ENCODE measurements around the gene DPP4. TPM values are rescaled to one million over a fixed set of nuclear protein-coding genes. Genes with fewer than 3 reads are reported as not detected.

The DPP4 gene
- polyA plus RNA-seq, 3 donors: 0.46 TPM; not detected in 2

DNA sequence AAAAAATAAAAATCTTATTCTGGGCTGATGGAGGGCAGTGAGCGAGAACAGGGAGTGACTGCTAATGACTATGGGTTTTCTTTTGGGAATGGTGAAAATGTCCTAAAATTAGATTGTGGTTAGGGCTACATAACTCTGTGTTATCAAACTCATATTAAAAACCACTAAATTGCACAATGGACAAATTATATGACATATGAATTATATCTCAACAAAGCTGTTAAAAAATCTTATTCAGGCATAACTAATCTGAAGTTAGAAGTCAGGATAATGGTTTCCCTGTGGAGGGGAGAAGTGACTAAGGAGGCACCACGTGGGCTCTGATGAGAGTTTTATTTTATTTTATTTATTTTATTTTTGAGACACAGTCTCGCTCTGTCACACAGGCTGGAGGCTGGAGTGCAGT is 32.1 kb upstream of the DPP4 start:
- Histone ChIP-seq H4K20me1 (ENCODE audit: insufficient read depth, low read length) (no peaks in the 10 kb centered on the region), H3K27me3 (ENCODE audit: control insufficient read depth in 2 of 2, insufficient read depth in 2 of 2, low read length in 2 of 2) (no peaks in the 10 kb centered on the region), H3K9me3 (replicated peaks in 1 of 2; ENCODE audit: control insufficient read depth in 1 of 2, insufficient read depth in 1 of 2, low read length in 2 of 2) (no peaks in the 10 kb centered on the region), H3K79me2 (ENCODE audit: insufficient read depth, low read length) (no peaks in the 10 kb centered on the region), H3K9ac (ENCODE audit: insufficient read depth, low read length, poor library complexity, severe bottlenecking) (no peak overlapping the region), H3K4me1 (ENCODE audit: control insufficient read depth in 1 of 2, insufficient read depth in 2 of 2, low read length in 2 of 2) (no peaks in the 10 kb centered on the region), H3K27ac (ENCODE audit: low read depth in 1 of 2, low read length in 2 of 2) (no peak overlapping the region), H3K4me3 (replicated peaks in 1 of 3; ENCODE audit: low read depth in 2 of 3, low read length in 3 of 3) (no peak overlapping the region), H3K36me3 (replicated peaks in 1 of 2; ENCODE audit: control insufficient read depth in 1 of 2, insufficient read depth in 2 of 2, low read length in 2 of 2) (no peaks in the 10 kb centered on the region), H2AFZ (ENCODE audit: insufficient read depth, low read depth, low read length, poor library complexity, severe bottlenecking) (no peak overlapping the region), H3K4me2 (replicated peaks; ENCODE audit: extremely low read depth, low read length, poor library complexity, severe bottlenecking) (no peak overlapping the region)
- intact Hi-C loops (cut with micrococcal nuclease): no loop called here
- Mint-ChIP-seq H3K9me3 (no peaks in the 10 kb centered on the region), H3K27me3 (ENCODE audit: low read depth in 3 of 3) (peaks cover 2 to 6% (median 5%) of the 10 kb centered on the region in 3 donors), H3K36me3 (no peaks in the 10 kb centered on the region), H3K27ac (no peak overlapping the region), H3K4me3 (no peak overlapping the region), H3K4me1 (peaks cover 2% of the 10 kb centered on the region)
- TF ChIP-seq, protein P1, sequence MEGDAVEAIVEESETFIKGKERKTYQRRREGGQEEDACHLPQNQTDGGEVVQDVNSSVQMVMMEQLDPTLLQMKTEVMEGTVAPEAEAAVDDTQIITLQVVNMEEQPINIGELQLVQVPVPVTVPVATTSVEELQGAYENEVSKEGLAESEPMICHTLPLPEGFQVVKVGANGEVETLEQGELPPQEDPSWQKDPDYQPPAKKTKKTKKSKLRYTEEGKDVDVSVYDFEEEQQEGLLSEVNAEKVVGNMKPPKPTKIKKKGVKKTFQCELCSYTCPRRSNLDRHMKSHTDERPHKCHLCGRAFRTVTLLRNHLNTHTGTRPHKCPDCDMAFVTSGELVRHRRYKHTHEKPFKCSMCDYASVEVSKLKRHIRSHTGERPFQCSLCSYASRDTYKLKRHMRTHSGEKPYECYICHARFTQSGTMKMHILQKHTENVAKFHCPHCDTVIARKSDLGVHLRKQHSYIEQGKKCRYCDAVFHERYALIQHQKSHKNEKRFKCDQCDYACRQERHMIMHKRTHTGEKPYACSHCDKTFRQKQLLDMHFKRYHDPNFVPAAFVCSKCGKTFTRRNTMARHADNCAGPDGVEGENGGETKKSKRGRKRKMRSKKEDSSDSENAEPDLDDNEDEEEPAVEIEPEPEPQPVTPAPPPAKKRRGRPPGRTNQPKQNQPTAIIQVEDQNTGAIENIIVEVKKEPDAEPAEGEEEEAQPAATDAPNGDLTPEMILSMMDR (IDR thresholded peaks at IDR 0.05): no peak
- no peak for DNase-seq
- WGBS (ENCODE audit: insufficient coverage): 32% methylated on average over 3 of the region's 3 CpGs

DNA sequence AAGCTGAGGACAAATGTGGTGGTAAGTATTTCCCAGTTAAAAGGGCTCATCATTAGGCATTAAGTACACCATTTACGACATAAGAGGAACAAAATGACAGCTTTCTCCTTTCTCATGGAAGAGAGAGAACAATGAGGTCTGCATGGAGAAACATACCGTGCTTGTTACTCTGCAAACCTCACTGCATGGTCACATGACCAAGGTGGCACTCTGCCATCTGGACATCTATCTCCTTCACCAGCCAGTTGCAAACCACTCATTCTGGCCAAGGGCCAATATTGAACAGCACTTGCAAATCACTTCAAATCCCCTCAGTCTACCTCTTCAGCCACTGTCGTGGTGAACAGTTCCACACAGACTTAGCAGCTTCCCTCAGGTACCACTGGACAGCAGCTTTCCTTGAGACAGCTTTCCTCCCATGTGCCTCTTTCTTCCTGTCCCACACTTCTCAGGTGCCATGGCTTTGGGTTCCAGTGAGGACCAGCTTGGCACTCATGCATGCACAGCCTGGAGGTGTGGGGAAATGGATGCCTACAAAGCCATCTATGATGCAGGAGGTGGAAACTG is 29.5 kb upstream of the DPP4 start:
- H3K36me3 Mint-ChIP-seq: no peaks in the 10 kb centered on the region
- peaks cover 0 to 5% (median 4%) of the 10 kb centered on the region in 3 donors for H3K27me3 Mint-ChIP-seq (ENCODE audit: low read depth in 3 of 3)
- no peaks in the 10 kb centered on the region for H3K36me3 ChIP-seq (replicated peaks in 1 of 2; ENCODE audit: control insufficient read depth in 1 of 2, insufficient read depth in 2 of 2, low read length in 2 of 2)
- 48% methylated on average over 2 of the region's 3 CpGs for WGBS (ENCODE audit: insufficient coverage)
- H4K20me1 ChIP-seq (ENCODE audit: insufficient read depth, low read length): no peaks in the 10 kb centered on the region
- no peaks in the 10 kb centered on the region for H3K4me1 ChIP-seq (ENCODE audit: control insufficient read depth in 1 of 2, insufficient read depth in 2 of 2, low read length in 2 of 2)
- H3K27me3 ChIP-seq (ENCODE audit: control insufficient read depth in 2 of 2, insufficient read depth in 2 of 2, low read length in 2 of 2): no peaks in the 10 kb centered on the region
- H2AFZ ChIP-seq (ENCODE audit: insufficient read depth, low read depth, low read length, poor library complexity, severe bottlenecking): no peak overlapping the region
- H3K9ac ChIP-seq (ENCODE audit: insufficient read depth, low read length, poor library complexity, severe bottlenecking): no peak overlapping the region
- no peak overlapping the region for H3K4me2 ChIP-seq (replicated peaks; ENCODE audit: extremely low read depth, low read length, poor library complexity, severe bottlenecking)
- H3K4me1 Mint-ChIP-seq: peaks cover 2% of the 10 kb centered on the region
- TF ChIP-seq, protein P1 (IDR thresholded peaks at IDR 0.05): no peak
- no peak overlapping the region for H3K4me3 ChIP-seq (replicated peaks in 1 of 3; ENCODE audit: low read depth in 2 of 3, low read length in 3 of 3)
- no peaks in the 10 kb centered on the region for H3K79me2 ChIP-seq (ENCODE audit: insufficient read depth, low read length)
- H3K9me3 Mint-ChIP-seq: no peaks in the 10 kb centered on the region
- H3K9me3 ChIP-seq (replicated peaks in 1 of 2; ENCODE audit: control insufficient read depth in 1 of 2, insufficient read depth in 1 of 2, low read length in 2 of 2): no peaks in the 10 kb centered on the region
- DNase-seq: no peak
- peak overlapping the region in 1 of 7 donors; percentile 2 for H3K27ac Mint-ChIP-seq
- intact Hi-C loops (cut with micrococcal nuclease): no loop called here
- no peak overlapping the region for H3K4me3 Mint-ChIP-seq
- no peak overlapping the region for H3K27ac ChIP-seq (ENCODE audit: low read depth in 1 of 2, low read length in 2 of 2)

All from CD14-positive monocyte (primary cell).